Measurements from ENCODE around the gene TIMP2. TPM values are rescaled to one million over a fixed set of nuclear protein-coding genes. Genes with fewer than 3 reads are reported as not detected.
A peak's percentile ranks its signal among the peaks of the same experiment; 100 is the strongest.

The TIMP2 gene
- polyA plus RNA-seq, 4 donors = 12.7 to 84.6 (median 44.0) TPM

- no peaks in the 10 kb centered on the region for H3K9me3 ChIP-seq (ENCODE audit: control insufficient read depth in 2 of 2, insufficient read depth in 1 of 2, low read depth in 1 of 2, low read length in 1 of 2)
- H3K27me3 ChIP-seq (ENCODE audit: control insufficient read depth in 3 of 3, insufficient read depth in 3 of 3, low read length in 3 of 3) = peaks cover 0 to 8% (median 0%) of the 10 kb centered on the region in 3 donors
- FAIRE-seq = no peak
- H3K4me3 ChIP-seq (ENCODE audit: low read depth in 1 of 3, low read length in 3 of 3) = no peak overlapping the region
- H3K4me1 ChIP-seq (ENCODE audit: control insufficient read depth in 3 of 3, insufficient read depth in 2 of 3, low read depth in 1 of 3, low read length in 2 of 3) = peaks cover 0 to 21% (median 0%) of the 10 kb centered on the region in 3 donors
- DNase-seq = peak in 1 of 2 donors; percentile 27
- peak overlapping the region in 2 of 3 donors; percentile 66 to 81 for H3K27ac ChIP-seq (ENCODE audit: low read depth in 1 of 3, low read length in 2 of 3)
- H3K36me3 ChIP-seq (ENCODE audit: control insufficient read depth in 3 of 3, insufficient read depth in 2 of 3, low read depth in 1 of 3, low read length in 3 of 3) = no peaks in the 10 kb centered on the region
- WGBS, 3 donors = 68 to 79% (median 75%) methylated on average over 17 to 18 of the region's 18 CpGs
These were observed 8.1 kb upstream of the TIMP2 start for GRCh38 chr17:78933025-78933958.

- Histone ChIP-seq H3K27me3 (ENCODE audit: control insufficient read depth in 3 of 3, insufficient read depth in 3 of 3, low read length in 3 of 3) (peaks cover 0 to 8% (median 0%) of the 10 kb centered on the region in 3 donors), H3K9me3 (ENCODE audit: control insufficient read depth in 2 of 2, insufficient read depth in 1 of 2, low read depth in 1 of 2, low read length in 1 of 2) (no peaks in the 10 kb centered on the region), H3K27ac (ENCODE audit: low read depth in 1 of 3, low read length in 2 of 3) (no peak overlapping the region), H3K4me3 (ENCODE audit: low read depth in 1 of 3, low read length in 3 of 3) (no peak overlapping the region), H3K36me3 (ENCODE audit: control insufficient read depth in 3 of 3, insufficient read depth in 2 of 3, low read depth in 1 of 3, low read length in 3 of 3) (no peaks in the 10 kb centered on the region), H3K4me1 (ENCODE audit: control insufficient read depth in 3 of 3, insufficient read depth in 2 of 3, low read depth in 1 of 3, low read length in 2 of 3) (peaks cover 0 to 19% (median 0%) of the 10 kb centered on the region in 3 donors)
- DNase-seq = no peak
- whole genome bisulfite sequencing, 3 donors = 27 to 60% (median 41%) methylated on average over 29 to 31 of the region's 31 CpGs
- FAIRE-seq = no peak
These were observed 5.0 kb upstream of the TIMP2 start for GRCh38 chr17:78929908-78930775.

GRCh38 chr17:78925662-78926555 lies 722 bp upstream of the TIMP2 start:
- Histone ChIP-seq H3K4me1 (ENCODE audit: control insufficient read depth in 3 of 3, insufficient read depth in 2 of 3, low read depth in 1 of 3, low read length in 2 of 3) (peaks cover 2 to 15% (median 3%) of the 10 kb centered on the region in 3 donors), H3K27me3 (ENCODE audit: control insufficient read depth in 3 of 3, insufficient read depth in 3 of 3, low read length in 3 of 3) (peaks cover 0 to 6% (median 0%) of the 10 kb centered on the region in 3 donors), H3K36me3 (ENCODE audit: control insufficient read depth in 3 of 3, insufficient read depth in 2 of 3, low read depth in 1 of 3, low read length in 3 of 3) (peaks cover 0 to 11% (median 0%) of the 10 kb centered on the region in 3 donors), H3K9me3 (ENCODE audit: control insufficient read depth in 2 of 2, insufficient read depth in 1 of 2, low read depth in 1 of 2, low read length in 1 of 2) (no peaks in the 10 kb centered on the region), H3K4me3 (ENCODE audit: low read depth in 1 of 3, low read length in 3 of 3) (peak overlapping the region; percentile 59 to 79 (median 70)), H3K27ac (ENCODE audit: low read depth in 1 of 3, low read length in 2 of 3) (peak overlapping the region in 2 of 3 donors; percentile 87 to 90)
- no peak for FAIRE-seq
- WGBS, 3 donors = 27 to 38% (median 35%) methylated on average over 32 to 33 of the region's 33 CpGs
- DNase-seq = peak in 1 of 2 donors; percentile 52

GRCh38 chr17:78924481-78925151 lies 571 bp downstream of the TIMP2 start:
- Histone ChIP-seq H3K27ac (ENCODE audit: low read depth in 1 of 3, low read length in 2 of 3) (peak overlapping the region; percentile 59 to 81 (median 64)), H3K4me3 (ENCODE audit: low read depth in 1 of 3, low read length in 3 of 3) (peak overlapping the region; percentile 53 to 79 (median 70)), H3K9me3 (ENCODE audit: control insufficient read depth in 2 of 2, insufficient read depth in 1 of 2, low read depth in 1 of 2, low read length in 1 of 2) (no peaks in the 10 kb centered on the region), H3K36me3 (ENCODE audit: control insufficient read depth in 3 of 3, insufficient read depth in 2 of 3, low read depth in 1 of 3, low read length in 3 of 3) (peaks cover 0 to 14% (median 0%) of the 10 kb centered on the region in 3 donors), H3K27me3 (ENCODE audit: control insufficient read depth in 3 of 3, insufficient read depth in 3 of 3, low read length in 3 of 3) (peaks cover 0 to 6% (median 0%) of the 10 kb centered on the region in 3 donors), H3K4me1 (ENCODE audit: control insufficient read depth in 3 of 3, insufficient read depth in 2 of 3, low read depth in 1 of 3, low read length in 2 of 3) (peaks cover 2 to 28% (median 3%) of the 10 kb centered on the region in 3 donors)
- FAIRE-seq (no peak), DNase-seq (peak in 1 of 2 donors; percentile 51)
- 0 to 2% (median 1%) methylated on average over 35 to 64 of the region's 64 CpGs for WGBS, 3 donors

GRCh38 chr17:78923660-78924453 lies 1.3 kb downstream of the TIMP2 start:
- DNase-seq (peak; percentile 89 to 93), FAIRE-seq (no peak)
- no peaks in the 10 kb centered on the region for H3K9me3 ChIP-seq (ENCODE audit: control insufficient read depth in 2 of 2, insufficient read depth in 1 of 2, low read depth in 1 of 2, low read length in 1 of 2)
- peaks cover 0 to 17% (median 0%) of the 10 kb centered on the region in 3 donors for H3K36me3 ChIP-seq (ENCODE audit: control insufficient read depth in 3 of 3, insufficient read depth in 2 of 3, low read depth in 1 of 3, low read length in 3 of 3)
- peaks cover 0 to 4% (median 0%) of the 10 kb centered on the region in 3 donors for H3K27me3 ChIP-seq (ENCODE audit: control insufficient read depth in 3 of 3, insufficient read depth in 3 of 3, low read length in 3 of 3)
- peaks cover 2 to 28% (median 3%) of the 10 kb centered on the region in 3 donors for H3K4me1 ChIP-seq (ENCODE audit: control insufficient read depth in 3 of 3, insufficient read depth in 2 of 3, low read depth in 1 of 3, low read length in 2 of 3)
- peak overlapping the region; percentile 53 to 79 (median 70) for H3K4me3 ChIP-seq (ENCODE audit: low read depth in 1 of 3, low read length in 3 of 3)
- WGBS, 3 donors = 1 to 5% (median 2%) methylated on average over 28 of the region's 28 CpGs
- peak overlapping the region; percentile 59 to 81 (median 64) for H3K27ac ChIP-seq (ENCODE audit: low read depth in 1 of 3, low read length in 2 of 3)

- Histone ChIP-seq H3K27me3 (ENCODE audit: control insufficient read depth in 3 of 3, insufficient read depth in 3 of 3, low read length in 3 of 3) (peaks cover 0 to 4% (median 0%) of the 10 kb centered on the region in 3 donors), H3K36me3 (ENCODE audit: control insufficient read depth in 3 of 3, insufficient read depth in 2 of 3, low read depth in 1 of 3, low read length in 3 of 3) (peaks cover 0 to 21% (median 0%) of the 10 kb centered on the region in 3 donors), H3K27ac (ENCODE audit: low read depth in 1 of 3, low read length in 2 of 3) (peak overlapping the region in 2 of 3 donors; percentile 64 to 81), H3K4me3 (ENCODE audit: low read depth in 1 of 3, low read length in 3 of 3) (no peak overlapping the region), H3K9me3 (ENCODE audit: control insufficient read depth in 2 of 2, insufficient read depth in 1 of 2, low read depth in 1 of 2, low read length in 1 of 2) (no peaks in the 10 kb centered on the region), H3K4me1 (ENCODE audit: control insufficient read depth in 3 of 3, insufficient read depth in 2 of 3, low read depth in 1 of 3, low read length in 2 of 3) (peaks cover 2 to 28% (median 6%) of the 10 kb centered on the region in 3 donors)
- no peak for DNase-seq
- no peak for FAIRE-seq
- 60 to 79% (median 77%) methylated on average over 11 to 13 of the region's 13 CpGs for WGBS, 3 donors
These were observed 2.2 kb downstream of the TIMP2 start for GRCh38 chr17:78922816-78923498.
